ENCODE measurements around the gene MYRIP.
"Not testable (repeated sequence)": the region's sequence is repeated elsewhere in the genome, so short reads cannot be mapped to it uniquely, and the experiment has no call there.

Gene MYRIP

DNA sequence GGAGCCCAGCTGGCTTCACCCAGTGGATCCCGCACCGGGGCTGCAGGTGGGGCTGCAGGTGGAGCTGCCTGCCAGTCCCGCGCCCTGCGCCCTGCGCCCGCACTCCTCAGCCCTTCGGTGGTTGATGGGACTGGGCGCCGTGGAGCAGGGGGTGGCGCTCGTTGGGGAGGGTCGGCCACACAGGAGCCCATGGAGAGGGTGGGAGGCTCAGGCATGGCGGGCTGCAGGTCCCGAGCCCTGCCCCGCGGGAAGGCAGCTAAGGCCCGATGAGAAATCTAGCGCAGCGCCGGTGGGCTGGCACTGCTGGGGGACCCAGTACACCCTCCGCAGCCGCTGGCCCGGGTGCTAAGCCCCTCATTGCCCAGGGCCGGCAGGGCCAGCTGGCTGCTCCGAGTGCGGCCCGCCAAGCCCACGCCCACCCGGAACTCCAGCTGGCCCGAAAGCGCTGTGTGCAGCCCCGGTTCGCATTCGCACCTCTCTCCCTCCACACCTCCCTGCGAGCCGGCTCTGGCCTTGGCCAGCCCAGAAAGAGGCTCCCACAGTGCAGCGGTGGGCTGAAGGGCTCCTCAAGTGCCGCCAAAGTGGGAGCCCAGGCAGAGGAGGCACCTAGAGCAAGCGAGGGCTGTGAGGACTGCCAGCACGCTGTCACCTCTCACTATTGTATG, 268.6 kb downstream of the MYRIP start:
- not testable (repeated sequence) for H3K27ac ChIP-seq (ENCODE audit: low read length); H3K9ac ChIP-seq (ENCODE audit: low read length in 2 of 2); H3K36me3 ChIP-seq (ENCODE audit: control insufficient read depth in 2 of 2, insufficient read depth in 2 of 2, low read length in 2 of 2); H3K9me3 ChIP-seq (ENCODE audit: control insufficient read depth in 2 of 2, low read length in 2 of 2); H3K4me3 ChIP-seq (ENCODE audit: low read length in 2 of 2); H3K27me3 ChIP-seq (ENCODE audit: control insufficient read depth in 1 of 2, insufficient read depth in 2 of 2, low read length in 2 of 2); H3K4me1 ChIP-seq (ENCODE audit: control insufficient read depth, insufficient read depth, low read length)

DNA sequence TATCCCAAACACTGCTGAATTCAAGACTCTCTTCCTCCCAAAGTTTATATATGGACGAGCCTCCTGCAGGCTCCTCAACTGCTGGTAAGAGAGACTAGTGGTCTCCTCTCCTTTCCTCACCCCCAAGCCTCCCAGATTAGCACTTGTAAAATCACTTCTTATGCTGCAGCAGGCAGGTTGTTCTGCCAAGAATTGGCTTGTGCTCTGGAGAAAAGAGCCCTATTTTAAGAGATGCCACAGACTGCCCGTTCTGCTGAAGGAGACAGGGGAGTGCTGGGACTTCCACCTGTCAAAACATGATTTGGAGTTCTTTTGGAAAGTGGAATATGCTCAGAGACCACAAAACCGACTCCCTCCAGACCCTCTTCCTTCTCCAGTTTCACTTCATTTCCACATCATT, 269.2 kb downstream of the MYRIP start:
- Histone ChIP-seq H3K9me3 (ENCODE audit: control insufficient read depth in 2 of 2, low read length in 2 of 2) (peaks cover 0 to 3% of the 10 kb centered on the region in 2 donors), H3K4me1 (ENCODE audit: control insufficient read depth, insufficient read depth, low read length) (no peaks in the 10 kb centered on the region), H3K36me3 (ENCODE audit: control insufficient read depth in 2 of 2, insufficient read depth in 2 of 2, low read length in 2 of 2) (no peaks in the 10 kb centered on the region), H3K9ac (ENCODE audit: low read length in 2 of 2) (no peak overlapping the region), H3K27ac (ENCODE audit: low read length) (no peak overlapping the region), H3K4me3 (ENCODE audit: low read length in 2 of 2) (no peak overlapping the region), H3K27me3 (ENCODE audit: control insufficient read depth in 1 of 2, insufficient read depth in 2 of 2, low read length in 2 of 2) (no peaks in the 10 kb centered on the region)

DNA sequence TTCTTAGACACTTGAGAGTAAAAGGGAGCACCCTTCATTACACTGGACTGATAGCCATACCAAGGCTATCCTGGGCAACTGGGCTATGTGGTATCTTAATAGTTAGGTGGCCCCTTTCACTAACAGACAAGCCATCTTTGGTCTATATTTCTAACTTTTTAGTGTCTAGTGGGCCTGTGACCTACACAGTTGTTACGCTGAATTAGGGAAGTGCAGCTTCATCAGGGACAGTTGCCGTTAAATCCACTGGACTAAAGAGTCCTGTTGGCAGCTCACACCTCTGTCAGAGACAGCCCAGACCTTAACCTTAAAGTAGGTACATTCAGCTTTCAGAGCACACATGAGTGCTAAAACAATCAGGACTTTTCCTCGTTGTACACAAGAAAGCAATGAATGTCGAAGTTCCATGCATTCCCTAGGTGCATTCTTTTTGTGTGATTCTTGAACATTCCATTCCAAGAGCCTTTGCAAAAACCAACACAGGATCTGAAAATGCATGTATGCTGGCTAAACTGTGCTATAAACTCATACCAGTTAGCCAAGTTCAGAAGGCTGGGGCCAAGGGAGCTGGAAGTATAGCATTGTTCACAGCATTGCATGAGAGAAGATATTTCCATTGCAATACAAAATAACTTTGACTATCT, 269.9 kb downstream of the MYRIP start:
- no peaks in the 10 kb centered on the region for H3K36me3 ChIP-seq (ENCODE audit: control insufficient read depth in 2 of 2, insufficient read depth in 2 of 2, low read length in 2 of 2)
- no peaks in the 10 kb centered on the region for H3K4me1 ChIP-seq (ENCODE audit: control insufficient read depth, insufficient read depth, low read length)
- no peak overlapping the region for H3K4me3 ChIP-seq (ENCODE audit: low read length in 2 of 2)
- no peak overlapping the region for H3K9ac ChIP-seq (ENCODE audit: low read length in 2 of 2)
- H3K27me3 ChIP-seq (ENCODE audit: control insufficient read depth in 1 of 2, insufficient read depth in 2 of 2, low read length in 2 of 2), result no peaks in the 10 kb centered on the region
- peaks cover 0 to 3% of the 10 kb centered on the region in 2 donors for H3K9me3 ChIP-seq (ENCODE audit: control insufficient read depth in 2 of 2, low read length in 2 of 2)
- no peak overlapping the region for H3K27ac ChIP-seq (ENCODE audit: low read length)

DNA sequence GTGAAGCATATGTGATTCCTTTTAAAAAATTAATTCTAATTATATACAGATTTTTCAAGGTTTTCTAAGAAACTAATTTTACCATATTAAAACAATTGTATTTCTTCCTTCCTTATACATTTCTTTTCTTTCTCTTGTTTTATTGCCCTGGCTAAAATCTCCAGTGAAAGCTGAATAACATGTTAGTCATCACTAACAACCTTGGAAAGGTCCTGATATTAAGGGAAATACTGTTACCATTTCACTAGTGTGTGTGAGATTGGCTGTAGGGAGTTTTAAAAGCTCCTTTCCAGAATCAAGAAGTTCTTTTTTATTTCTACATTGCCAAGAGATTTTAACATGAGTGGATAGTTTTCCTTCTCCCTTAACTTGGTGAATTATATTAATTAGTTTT, 270.4 kb downstream of the MYRIP start:
- Histone ChIP-seq H3K36me3 (ENCODE audit: control insufficient read depth in 2 of 2, insufficient read depth in 2 of 2, low read length in 2 of 2) (no peaks in the 10 kb centered on the region), H3K9ac (ENCODE audit: low read length in 2 of 2) (no peak overlapping the region), H3K27ac (ENCODE audit: low read length) (no peak overlapping the region), H3K9me3 (ENCODE audit: control insufficient read depth in 2 of 2, low read length in 2 of 2) (peaks cover 0 to 3% of the 10 kb centered on the region in 2 donors), H3K4me3 (ENCODE audit: low read length in 2 of 2) (no peak overlapping the region), H3K4me1 (ENCODE audit: control insufficient read depth, insufficient read depth, low read length) (no peaks in the 10 kb centered on the region), H3K27me3 (ENCODE audit: control insufficient read depth in 1 of 2, insufficient read depth in 2 of 2, low read length in 2 of 2) (no peaks in the 10 kb centered on the region)

DNA sequence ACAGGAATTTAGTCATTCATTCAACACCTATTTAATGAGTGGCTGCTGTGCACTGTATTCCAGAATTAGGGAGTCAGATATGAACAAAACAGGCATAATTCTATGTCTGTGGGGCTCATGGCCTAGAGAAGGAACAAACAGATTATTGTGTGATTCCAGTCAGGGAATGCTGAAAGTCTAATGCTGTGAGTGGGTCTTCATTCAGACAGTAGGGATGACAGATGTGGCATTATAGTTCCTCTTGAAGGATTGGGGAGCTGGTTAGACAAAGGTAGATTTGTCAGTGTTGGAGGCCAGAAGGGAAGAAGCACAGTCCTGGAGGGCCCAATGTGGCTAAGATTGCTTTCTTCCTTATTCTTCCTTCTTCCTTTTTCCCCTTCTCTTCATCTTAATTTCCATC, 273.7 kb downstream of the MYRIP start:
- no peaks in the 10 kb centered on the region for H3K36me3 ChIP-seq (ENCODE audit: control insufficient read depth in 2 of 2, insufficient read depth in 2 of 2, low read length in 2 of 2)
- H3K27me3 ChIP-seq (ENCODE audit: control insufficient read depth in 1 of 2, insufficient read depth in 2 of 2, low read length in 2 of 2), result no peaks in the 10 kb centered on the region
- H3K9ac ChIP-seq (ENCODE audit: low read length in 2 of 2), result no peak overlapping the region
- H3K4me3 ChIP-seq (ENCODE audit: low read length in 2 of 2), result no peak overlapping the region
- no peaks in the 10 kb centered on the region for H3K4me1 ChIP-seq (ENCODE audit: control insufficient read depth, insufficient read depth, low read length)
- no peak overlapping the region for H3K27ac ChIP-seq (ENCODE audit: low read length)
- peaks cover 0 to 3% of the 10 kb centered on the region in 2 donors for H3K9me3 ChIP-seq (ENCODE audit: control insufficient read depth in 2 of 2, low read length in 2 of 2)

DNA sequence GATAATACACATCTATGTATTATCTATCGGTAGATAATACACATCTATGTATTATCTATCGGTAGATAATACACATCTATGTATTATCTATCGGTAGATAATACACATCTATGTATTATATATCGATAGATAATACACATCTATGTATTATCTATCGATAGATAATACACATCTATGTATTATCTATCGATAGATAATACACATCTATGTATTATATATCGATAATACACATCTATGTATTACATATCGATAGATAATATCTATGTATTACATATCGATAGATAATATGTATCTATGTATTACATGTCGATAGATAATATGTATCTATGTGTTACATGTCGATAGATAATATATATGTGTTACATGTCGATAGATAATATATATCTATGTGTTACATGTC, 275.0 kb downstream of the MYRIP start:
- not testable (repeated sequence) for H3K36me3 ChIP-seq (ENCODE audit: control insufficient read depth in 2 of 2, insufficient read depth in 2 of 2, low read length in 2 of 2); H3K27me3 ChIP-seq (ENCODE audit: control insufficient read depth in 1 of 2, insufficient read depth in 2 of 2, low read length in 2 of 2); H3K4me1 ChIP-seq (ENCODE audit: control insufficient read depth, insufficient read depth, low read length); H3K9ac ChIP-seq (ENCODE audit: low read length in 2 of 2); H3K27ac ChIP-seq (ENCODE audit: low read length); H3K9me3 ChIP-seq (ENCODE audit: control insufficient read depth in 2 of 2, low read length in 2 of 2); H3K4me3 ChIP-seq (ENCODE audit: low read length in 2 of 2)

DNA sequence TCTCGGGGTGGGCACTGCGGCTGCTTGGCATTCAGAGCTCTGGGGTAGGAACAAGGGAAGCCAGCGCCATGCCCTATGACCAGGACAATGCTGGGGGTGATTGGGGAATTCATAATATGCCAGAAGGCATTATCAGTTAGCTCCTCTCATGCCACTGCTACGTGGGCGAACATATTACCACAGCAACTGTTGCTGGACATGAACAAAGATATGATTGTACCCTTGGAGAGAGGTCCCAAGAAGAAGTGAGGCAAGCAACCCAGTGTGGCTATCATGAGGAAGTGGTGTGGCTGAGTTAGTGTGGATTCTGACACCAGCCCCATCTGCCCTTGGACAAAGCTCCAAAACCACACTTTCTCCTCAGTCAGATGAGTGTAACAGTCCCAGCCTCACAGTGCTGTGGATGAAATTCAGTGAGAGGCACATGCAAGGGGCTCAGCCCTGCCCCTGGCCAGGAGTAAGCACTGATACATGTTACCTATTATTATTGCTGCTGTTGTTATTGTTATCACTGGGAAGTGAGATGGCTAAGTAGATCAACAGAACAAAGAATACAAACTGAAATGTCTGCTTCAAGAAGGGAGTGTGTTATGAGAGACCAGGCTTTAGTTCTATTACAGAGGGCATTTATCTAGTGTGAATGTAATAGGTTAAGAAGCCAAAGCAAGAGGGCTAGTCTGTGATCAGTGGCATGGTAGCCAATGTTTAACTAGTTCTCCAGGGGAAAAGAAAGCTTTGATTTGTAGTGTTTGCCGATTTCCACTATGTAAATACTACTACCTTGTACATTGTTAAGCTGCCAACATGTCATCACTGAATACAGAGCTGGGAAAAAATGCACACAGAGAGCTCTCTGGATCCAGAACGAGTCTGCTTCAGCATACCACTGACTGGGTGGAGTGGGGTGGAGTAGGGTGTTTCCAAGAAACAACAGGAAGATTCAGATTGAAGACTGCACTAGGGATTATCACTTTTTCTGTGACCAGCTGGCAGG, 277.8 kb downstream of the MYRIP start:
- Histone ChIP-seq H3K9me3 (ENCODE audit: control insufficient read depth in 2 of 2, low read length in 2 of 2) (no peaks in the 10 kb centered on the region), H3K27me3 (ENCODE audit: control insufficient read depth in 1 of 2, insufficient read depth in 2 of 2, low read length in 2 of 2) (no peaks in the 10 kb centered on the region), H3K4me1 (ENCODE audit: control insufficient read depth, insufficient read depth, low read length) (no peaks in the 10 kb centered on the region), H3K36me3 (ENCODE audit: control insufficient read depth in 2 of 2, insufficient read depth in 2 of 2, low read length in 2 of 2) (no peaks in the 10 kb centered on the region), H3K4me3 (ENCODE audit: low read length in 2 of 2) (no peak overlapping the region), H3K27ac (ENCODE audit: low read length) (no peak overlapping the region), H3K9ac (ENCODE audit: low read length in 2 of 2) (no peak overlapping the region)

DNA sequence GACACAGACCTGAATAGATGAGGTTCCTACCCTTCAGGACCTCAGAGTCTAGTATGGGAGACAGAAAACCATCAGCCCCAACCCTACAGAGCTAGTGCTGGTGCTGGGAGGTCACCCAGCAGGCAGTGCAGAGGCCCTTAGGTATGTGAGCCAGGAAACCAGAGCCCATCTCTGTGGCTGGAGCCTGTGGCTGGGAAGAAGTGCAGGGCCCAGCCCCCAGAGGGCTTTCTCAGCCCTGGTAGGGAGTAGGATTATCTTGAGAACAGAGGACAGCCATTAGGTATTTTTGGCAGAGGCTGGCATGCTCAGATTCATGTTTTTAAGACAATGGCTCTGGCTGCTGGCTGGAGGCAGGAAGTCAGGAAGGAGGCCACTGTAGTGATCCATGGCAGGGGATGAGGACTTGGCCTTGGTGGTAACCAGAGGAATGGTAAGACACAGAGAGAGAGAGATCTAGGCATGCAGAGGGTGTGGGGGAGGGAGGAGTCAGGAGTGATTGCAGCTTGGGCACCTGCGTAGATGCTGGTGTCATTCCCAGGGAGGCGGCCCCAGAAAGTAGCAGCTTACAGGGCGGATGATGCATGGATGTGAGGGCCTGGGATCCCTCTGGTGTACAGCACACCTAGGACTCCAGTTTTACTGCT, 279.2 kb downstream of the MYRIP start:
- Histone ChIP-seq H3K36me3 (ENCODE audit: control insufficient read depth in 2 of 2, insufficient read depth in 2 of 2, low read length in 2 of 2) (no peaks in the 10 kb centered on the region), H3K27ac (ENCODE audit: low read length) (no peak overlapping the region), H3K4me3 (ENCODE audit: low read length in 2 of 2) (no peak overlapping the region), H3K27me3 (ENCODE audit: control insufficient read depth in 1 of 2, insufficient read depth in 2 of 2, low read length in 2 of 2) (no peaks in the 10 kb centered on the region), H3K4me1 (ENCODE audit: control insufficient read depth, insufficient read depth, low read length) (no peaks in the 10 kb centered on the region), H3K9me3 (ENCODE audit: control insufficient read depth in 2 of 2, low read length in 2 of 2) (no peaks in the 10 kb centered on the region), H3K9ac (ENCODE audit: low read length in 2 of 2) (no peak overlapping the region)

DNA sequence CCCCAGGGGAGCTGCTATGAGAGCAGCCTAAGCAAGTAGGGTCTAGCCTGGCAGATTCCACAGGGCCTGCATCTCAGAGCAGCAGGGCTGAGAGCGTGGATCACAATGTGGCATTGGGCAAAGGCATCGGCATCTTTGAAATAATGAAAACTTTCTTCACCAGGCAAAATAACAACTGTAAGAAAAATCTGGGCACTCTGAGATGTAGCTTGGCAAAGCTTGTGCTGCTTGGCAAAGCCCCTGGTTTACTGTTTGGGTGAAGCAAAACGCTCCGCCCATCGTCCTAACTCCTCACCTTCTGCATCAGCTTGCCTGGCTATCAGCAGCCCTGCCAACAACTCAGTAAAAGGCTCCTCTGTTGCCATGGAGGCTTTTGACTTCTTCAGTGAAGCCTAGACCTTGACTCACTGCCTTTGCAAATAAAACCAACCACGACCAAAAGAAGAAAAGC, 287.3 kb downstream of the MYRIP start:
- H3K27me3 ChIP-seq (ENCODE audit: control insufficient read depth in 1 of 2, insufficient read depth in 2 of 2, low read length in 2 of 2), result no peaks in the 10 kb centered on the region
- H3K4me1 ChIP-seq (ENCODE audit: control insufficient read depth, insufficient read depth, low read length), result no peaks in the 10 kb centered on the region
- H3K36me3 ChIP-seq (ENCODE audit: control insufficient read depth in 2 of 2, insufficient read depth in 2 of 2, low read length in 2 of 2), result no peaks in the 10 kb centered on the region
- no peaks in the 10 kb centered on the region for H3K9me3 ChIP-seq (ENCODE audit: control insufficient read depth in 2 of 2, low read length in 2 of 2)
- H3K27ac ChIP-seq (ENCODE audit: low read length), result no peak overlapping the region
- no peak overlapping the region for H3K9ac ChIP-seq (ENCODE audit: low read length in 2 of 2)
- H3K4me3 ChIP-seq (ENCODE audit: low read length in 2 of 2), result no peak overlapping the region
